ENCODE results near the gene MRFAP1.
"Not testable (repeated sequence)": the region's sequence is repeated elsewhere in the genome, so short reads cannot be mapped to it uniquely, and the experiment has no call there.

MRFAP1 gene

GRCh38 chr4:6633091-6633906, 7.2 kb upstream of the MRFAP1 start:
- DNase-seq (ENCODE audit: low read depth in 4 of 4, low spot score in 1 of 4) = no peak

DNA sequence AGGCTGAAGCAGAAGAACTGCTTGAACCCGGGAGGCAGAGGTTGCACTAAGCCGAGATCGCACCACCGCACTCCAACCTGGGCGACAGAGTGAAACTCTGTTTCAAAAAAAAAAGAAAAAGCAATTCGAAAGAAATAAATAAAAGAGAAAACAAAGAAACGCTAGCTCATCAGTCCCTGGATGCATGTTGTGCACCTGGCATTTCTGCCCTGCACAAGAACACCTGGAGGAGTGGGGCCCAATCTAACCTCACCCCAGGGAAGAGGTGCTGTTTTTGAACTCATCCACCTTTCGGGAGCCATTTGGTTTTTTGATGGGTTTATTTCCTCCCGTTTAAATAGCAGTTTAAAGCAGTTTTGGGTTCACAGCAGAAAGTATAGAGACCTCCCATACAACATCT, 5.7 kb upstream of the MRFAP1 start:
- DNase-seq (ENCODE audit: low read depth in 4 of 4, low spot score in 1 of 4) = no peak

GRCh38 chr4:6639137-6639680, 1.3 kb upstream of the MRFAP1 start:
- DNase-seq (ENCODE audit: low read depth in 4 of 4, low spot score in 1 of 4) = no peak

- DNase-seq (ENCODE audit: low read depth in 4 of 4, low spot score in 1 of 4) = no peak
These were observed 882 bp downstream of the MRFAP1 start for GRCh38 chr4:6641164-6641970.

GRCh38 chr4:6641971-6642320, 1.5 kb downstream of the MRFAP1 start:
- DNase-seq (ENCODE audit: low read depth in 4 of 4, low spot score in 1 of 4) = no peak

DNA sequence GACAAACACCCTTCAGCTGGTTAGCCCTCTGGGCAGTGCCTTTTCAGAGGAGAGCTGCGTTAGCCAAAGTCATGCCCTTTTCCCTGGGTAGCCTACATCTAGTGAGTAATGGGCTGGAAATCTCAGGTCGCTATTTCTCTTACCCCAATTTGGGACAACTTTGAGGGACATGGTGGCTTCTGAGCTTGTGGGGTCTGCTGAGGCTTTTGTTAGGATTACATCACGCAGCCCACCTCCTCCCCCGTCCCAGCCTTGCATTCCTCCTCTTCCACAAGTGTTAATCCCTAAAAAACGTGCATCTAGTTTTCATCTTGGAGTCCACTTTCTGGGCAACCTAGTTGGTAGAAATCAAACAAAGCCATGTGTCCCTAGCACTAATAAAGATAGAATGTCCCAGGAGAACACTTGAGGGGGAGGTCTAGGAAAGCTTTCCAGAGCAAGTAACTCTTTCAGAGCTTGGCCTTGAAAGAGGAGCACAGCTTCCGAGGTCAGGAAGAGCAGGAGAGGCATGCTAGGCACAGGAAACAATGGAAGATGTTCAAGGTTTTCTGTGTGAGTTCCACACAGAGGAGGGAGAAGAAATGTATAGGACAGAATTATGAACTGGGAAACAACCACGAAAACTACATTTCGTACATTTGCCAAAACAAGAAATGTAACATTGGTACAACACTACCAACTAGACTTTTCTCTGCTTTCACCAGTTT, 2.8 kb downstream of the MRFAP1 start:
- DNase-seq (ENCODE audit: low read depth in 4 of 4, low spot score in 1 of 4) = no peak

DNA sequence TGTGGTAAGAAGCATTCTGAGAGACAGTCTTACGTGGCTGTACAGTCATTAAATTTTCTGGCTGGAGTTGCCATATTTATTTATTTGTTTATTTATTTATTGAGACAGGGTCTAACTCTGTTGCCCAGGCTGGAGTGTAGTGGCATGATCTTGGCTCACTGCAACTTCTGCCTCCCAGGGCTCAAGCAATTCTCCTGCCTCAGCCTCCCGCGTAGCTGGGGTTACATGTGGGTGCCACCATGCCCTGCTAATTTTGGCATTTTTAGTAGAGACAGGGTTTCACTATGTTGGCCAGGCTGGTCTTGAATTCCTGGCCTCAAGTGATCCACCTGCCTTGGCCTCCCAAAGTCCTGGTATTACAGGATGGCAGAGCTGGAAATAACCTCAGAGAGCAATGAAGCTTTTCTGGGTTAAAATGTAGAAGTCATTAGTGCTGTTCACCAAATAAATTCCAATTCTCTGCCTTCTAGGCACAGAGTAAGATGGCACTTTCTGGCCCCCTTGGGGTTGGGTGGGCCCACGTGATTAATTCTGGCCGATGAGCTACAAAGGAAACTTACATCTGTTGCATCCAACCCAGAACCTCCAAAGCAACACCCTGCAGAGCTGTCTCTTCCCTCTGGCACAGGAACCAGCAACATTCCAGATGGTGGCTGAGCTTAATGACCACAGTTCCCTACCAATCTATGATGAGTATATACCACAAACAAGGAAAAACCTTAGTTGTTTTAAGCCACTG, 4.5 kb downstream of the MRFAP1 start:
- DNase-seq (ENCODE audit: low read depth in 4 of 4, low spot score in 1 of 4) = no peak

- DNase-seq (ENCODE audit: low read depth in 4 of 4, low spot score in 1 of 4) = no peak
These were observed 6.7 kb downstream of the MRFAP1 start for GRCh38 chr4:6647169-6647568.

- no peak for DNase-seq (ENCODE audit: low read depth in 4 of 4, low spot score in 1 of 4)
These were observed 7.2 kb downstream of the MRFAP1 start for GRCh38 chr4:6647582-6648230.

- no peak for DNase-seq (ENCODE audit: low read depth in 4 of 4, low spot score in 1 of 4)
These were observed 8.7 kb downstream of the MRFAP1 start for GRCh38 chr4:6649216-6649615.

DNA sequence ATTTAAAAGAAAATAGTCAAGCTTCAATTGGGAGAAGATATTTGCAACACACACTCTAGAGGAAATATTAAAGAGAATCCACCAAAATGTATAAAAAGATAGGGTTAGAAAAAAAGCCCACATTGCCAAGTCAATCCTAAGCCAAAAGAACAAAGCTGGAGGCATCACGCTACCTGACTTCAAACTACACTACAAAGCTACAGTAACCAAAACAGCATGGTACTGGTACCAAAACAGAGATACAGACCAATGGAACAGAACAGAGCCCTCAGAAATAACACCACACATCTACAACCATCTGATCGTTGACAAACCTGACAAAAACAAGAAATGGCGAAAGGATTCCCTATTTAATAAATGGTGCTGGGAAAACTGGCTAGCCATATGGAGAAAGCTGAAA, 13.7 kb downstream of the MRFAP1 start:
- not testable (repeated sequence) for DNase-seq (ENCODE audit: low read depth in 4 of 4, low spot score in 1 of 4)

DNA sequence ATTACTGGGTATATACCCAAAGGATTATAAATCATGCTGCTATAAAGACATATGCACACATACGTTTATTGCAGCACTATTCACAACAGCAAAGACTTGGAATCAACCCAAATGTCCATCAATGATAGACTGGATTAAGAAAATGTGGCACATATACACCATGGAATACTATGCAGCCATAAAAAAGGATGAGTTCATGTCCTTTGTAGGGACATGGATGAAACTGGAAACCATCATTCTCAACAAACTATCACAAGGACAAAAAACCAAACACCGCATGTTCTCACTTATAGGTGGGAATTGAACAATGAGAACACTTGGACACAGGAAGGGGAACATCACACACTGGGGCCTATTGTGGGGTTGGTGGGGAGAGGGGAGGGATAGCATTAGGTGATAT, 14.8 kb downstream of the MRFAP1 start:
- DNase-seq (ENCODE audit: low read depth in 4 of 4, low spot score in 1 of 4) = not testable (repeated sequence)

GRCh38 chr4:6655924-6656323, 15.4 kb downstream of the MRFAP1 start:
- DNase-seq (ENCODE audit: low read depth in 4 of 4, low spot score in 1 of 4) = no peak

- DNase-seq (ENCODE audit: low read depth in 4 of 4, low spot score in 1 of 4) = no peak
These were observed 17.0 kb downstream of the MRFAP1 start for GRCh38 chr4:6657242-6658208.

GRCh38 chr4:6658209-6658595, 17.7 kb downstream of the MRFAP1 start:
- DNase-seq (ENCODE audit: low read depth in 4 of 4, low spot score in 1 of 4) = no peak

- DNase-seq (ENCODE audit: low read depth in 4 of 4, low spot score in 1 of 4) = peak in 2 of 4 experiments; percentile 20 to 38
These were observed 18.2 kb downstream of the MRFAP1 start for GRCh38 chr4:6658597-6659075.

GRCh38 chr4:6659897-6660296, 19.4 kb downstream of the MRFAP1 start:
- no peak for DNase-seq (ENCODE audit: low read depth in 4 of 4, low spot score in 1 of 4)

- DNase-seq (ENCODE audit: low read depth in 4 of 4, low spot score in 1 of 4) = no peak
These were observed 19.9 kb downstream of the MRFAP1 start for GRCh38 chr4:6660430-6660829.

DNA sequence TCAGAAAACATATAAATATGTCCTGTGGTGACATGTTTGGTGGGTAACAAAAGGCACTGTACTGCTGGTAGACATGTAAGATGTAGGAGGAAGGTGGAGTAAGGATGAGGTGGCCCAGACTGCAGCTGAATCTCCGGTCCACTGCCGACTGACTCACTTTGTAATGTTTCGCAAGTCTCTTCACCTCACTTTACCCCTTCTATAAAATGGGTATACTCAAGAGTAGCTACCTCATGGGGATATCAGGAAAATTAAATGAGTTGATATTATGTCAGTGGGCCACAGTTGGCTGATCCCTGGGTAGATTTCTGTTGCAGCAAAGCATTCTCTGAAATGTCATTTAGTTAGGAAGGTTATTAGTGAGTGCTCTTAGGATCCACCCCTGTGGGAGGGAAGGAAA, 22.1 kb downstream of the MRFAP1 start:
- DNase-seq (ENCODE audit: low read depth in 4 of 4, low spot score in 1 of 4) = no peak
